GM21576 (cell line): Measurements from ENCODE around the gene LDLRAD4.
A peak's percentile ranks its signal among the peaks of the same experiment; 100 is the strongest.

ENCODE experiments used
- ATAC-seq: cut with Tn5 transposase; IDR thresholded peaks from one replicate; pipeline ENCODE4 v1.9.1; 2021; ENCODE audit warnings: mild to moderate bottlenecking, moderate library complexity; ENCODE audit not compliant: unreplicated experiment

LDLRAD4 gene

DNA sequence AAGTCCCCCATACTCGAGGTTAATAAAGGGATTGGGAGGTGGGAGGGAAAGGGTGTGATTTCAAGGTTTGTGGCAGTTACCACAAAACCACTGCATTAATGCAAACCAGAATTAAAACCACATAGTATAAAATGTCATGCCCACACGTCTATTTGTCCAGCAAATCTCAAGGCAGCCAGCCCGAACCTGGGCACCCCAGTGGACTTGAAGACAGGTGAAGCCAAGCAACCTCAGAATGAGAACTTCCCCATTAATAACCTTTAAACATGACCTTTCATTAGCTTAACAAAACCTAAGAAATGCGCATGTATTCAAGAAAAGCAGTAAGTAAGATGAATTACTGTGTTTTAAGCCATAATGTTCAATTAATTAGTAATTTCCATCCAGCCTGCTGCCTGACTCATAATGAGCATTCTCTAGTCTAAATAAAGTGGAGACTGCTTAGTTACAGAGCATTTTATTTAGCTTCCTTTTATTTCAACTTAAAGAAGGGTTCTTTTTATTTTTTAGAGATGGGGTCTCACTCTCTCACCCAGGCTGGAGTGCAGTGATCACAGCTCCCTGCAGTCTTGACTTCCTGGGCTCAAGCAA lies 278.2 kb downstream of the LDLRAD4 start:
- no peak for ATAC-seq

DNA sequence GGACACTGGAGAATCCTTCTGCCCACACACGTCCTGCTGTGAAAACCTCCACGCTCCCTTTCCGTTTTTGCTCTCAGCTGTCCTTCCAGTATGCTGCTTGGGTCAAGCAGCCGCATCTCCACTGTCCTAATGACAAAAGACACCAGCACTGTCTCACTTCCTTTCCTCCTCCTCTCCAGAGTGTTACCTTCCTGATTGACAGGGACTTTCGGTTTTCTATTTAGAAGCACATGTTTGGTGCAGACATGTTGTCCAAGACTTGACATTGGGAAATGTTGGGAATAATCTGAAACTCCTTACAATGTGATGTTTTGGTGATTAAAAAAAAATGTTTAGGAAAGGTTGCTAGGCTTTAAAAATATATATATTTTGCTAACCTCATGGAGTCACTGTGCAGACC lies 281.2 kb downstream of the LDLRAD4 start:
- no peak for ATAC-seq

DNA sequence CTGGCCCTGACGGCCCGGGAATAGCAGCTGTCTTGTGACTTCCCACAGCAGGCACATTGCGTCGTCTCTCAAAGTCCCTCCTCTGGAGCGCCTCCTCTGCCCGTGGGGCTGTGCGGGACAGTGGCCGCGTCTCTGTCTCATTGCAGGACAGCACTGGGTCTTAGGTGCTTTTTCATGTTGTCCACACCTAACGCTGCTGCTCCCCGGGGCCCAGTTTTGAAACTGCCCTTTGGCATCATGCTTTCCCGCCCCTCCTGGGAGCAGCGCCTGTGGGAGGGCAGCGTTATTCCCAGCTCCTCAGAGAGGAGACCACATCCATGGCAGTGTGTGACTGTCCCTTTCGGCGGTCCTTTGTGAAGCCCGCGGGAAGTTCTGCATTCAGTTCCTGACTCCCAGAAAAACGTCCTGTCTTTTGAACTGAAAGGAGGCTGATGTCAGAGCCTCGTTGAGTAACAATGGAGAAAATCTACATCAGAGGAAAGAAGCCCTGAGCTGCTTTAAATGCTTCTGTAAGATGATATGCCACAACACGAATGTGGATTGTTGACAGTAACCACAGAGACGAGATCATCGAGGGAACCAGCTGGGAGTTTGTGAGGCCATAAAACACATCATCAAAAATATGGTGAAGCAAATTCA lies 281.8 kb downstream of the LDLRAD4 start:
- no peak for ATAC-seq

DNA sequence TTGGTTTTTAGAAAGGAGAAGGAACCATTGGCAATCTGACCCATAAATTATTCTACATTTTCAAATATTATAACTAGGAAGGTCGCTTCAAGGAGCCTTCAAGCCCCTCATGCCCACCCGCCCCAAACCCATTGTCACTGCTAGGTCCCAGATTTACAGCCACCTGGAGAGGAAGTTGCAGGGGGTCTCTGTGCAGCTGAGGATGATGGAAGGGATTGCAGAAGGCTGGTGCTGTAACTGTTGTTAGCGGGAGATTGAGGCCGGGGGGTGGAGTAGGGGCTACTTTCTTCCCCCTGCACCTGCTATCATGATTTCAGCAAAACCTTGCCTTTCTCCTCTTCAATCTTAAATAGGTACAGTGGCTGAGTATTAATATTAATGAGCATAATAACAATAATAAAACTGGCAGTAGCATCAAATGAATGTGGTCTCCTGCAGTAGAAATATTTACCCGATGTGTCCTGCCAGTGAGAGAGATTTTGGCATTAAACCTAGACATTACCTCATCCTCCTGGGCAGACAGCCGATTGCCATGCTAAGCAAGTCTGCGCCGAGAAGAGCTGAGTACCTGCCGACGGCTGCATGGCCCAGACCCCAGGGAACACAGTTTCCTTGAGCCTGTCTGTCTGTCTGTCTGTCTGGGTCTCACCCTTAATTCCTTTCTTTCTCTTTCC lies 282.4 kb downstream of the LDLRAD4 start:
- ATAC-seq, result no peak

DNA sequence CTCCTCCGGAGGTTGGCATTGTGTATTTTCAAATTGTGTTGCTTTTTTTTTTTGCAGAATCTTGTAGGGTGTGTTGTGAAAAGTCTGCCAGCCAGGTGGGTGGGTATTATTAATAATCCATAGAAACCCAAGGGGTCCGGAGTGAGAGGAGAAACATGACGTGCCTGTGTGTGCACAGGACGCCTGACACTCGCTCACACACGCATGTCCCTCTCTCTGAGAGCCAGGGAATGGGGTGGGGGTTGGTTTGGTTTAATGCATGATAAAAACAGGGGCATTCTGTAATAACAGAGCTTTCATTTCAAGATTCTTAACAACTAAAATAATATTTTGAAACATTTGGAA lies 283.0 kb downstream of the LDLRAD4 start:
- no peak for ATAC-seq

DNA sequence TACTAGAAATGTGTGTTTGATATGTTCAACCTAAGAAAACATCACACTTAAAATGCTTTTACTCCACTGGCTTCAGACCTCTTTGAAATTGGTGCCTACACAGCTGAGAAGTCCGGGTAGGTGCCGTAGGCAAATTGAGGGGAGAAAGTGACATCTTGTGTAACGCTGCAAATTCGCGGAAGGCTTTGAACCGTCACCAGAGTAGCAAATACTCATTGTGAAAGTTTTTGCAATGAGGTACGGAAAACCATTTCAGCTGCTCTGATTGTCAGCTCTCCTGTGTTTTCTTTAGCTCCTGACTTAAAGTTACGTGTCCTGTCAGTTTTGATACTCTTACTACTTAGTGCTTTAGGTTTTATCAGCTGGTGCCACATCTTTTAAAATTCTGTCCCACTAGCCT lies 283.3 kb downstream of the LDLRAD4 start:
- ATAC-seq, result peak; percentile 96

DNA sequence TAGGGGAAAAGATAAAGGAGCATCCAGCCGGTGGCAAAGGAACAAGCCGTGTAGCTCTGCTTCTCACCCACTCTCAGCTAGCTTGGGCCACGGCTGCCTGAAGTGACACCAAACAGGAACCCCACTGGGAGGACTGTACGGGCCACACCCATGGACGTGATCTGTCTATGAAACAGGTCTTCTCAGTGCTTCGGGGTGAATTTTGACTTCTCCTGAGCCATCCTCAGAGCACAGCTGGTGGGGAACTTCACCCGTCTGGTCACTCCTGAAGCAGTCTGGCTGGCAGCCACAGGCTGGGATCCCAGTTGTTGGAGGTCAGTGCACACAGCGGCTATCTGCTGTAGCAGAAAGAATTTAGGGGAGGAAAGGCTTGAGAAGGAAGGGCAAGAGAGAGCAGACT lies 284.0 kb downstream of the LDLRAD4 start:
- no peak for ATAC-seq

DNA sequence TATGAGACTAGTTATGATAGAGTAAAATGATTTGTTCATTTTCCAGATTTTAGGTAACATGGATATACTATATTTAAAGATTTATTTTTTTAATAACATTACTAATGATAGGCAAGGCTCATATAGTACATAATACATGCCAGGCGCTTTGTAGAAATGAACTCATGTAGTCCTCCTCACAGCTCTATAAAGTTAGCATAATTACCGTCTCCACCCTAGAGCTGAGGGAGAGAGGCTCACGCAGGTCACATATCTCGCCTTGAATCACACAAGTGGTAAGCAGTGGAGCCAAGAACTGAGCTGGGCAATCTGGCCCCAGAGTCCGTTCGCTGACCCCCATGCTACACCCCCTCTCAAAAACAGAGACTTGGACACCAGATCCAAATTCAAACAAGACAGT lies 285.3 kb downstream of the LDLRAD4 start:
- ATAC-seq, result no peak

DNA sequence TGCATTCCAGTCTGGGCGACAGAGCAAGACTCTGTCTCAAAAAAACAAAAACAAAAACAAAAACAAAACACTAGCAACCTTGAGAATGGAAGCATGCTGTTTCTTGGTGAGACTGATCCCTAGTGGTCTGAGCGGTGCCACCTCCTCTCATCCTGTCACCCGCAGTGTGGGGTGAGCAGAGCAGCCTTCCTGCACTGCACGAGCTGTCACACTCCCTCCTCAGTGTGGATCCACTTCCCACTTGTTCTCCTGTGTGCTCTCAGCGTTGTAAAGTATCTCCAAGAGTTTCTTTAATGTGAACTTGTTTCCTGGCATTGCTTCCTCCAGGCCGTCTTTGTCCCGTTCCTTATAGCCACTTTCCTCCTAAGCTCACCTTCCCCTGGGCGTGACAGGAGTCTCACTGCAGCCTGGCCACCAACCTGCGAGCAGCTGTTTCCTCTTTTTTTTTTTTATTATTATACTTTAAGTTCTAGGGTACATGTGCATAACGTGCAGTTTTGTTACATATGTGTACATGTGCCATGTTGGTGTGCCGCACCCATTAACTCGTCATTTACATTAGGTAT lies 287.3 kb downstream of the LDLRAD4 start:
- ATAC-seq, result no peak

DNA sequence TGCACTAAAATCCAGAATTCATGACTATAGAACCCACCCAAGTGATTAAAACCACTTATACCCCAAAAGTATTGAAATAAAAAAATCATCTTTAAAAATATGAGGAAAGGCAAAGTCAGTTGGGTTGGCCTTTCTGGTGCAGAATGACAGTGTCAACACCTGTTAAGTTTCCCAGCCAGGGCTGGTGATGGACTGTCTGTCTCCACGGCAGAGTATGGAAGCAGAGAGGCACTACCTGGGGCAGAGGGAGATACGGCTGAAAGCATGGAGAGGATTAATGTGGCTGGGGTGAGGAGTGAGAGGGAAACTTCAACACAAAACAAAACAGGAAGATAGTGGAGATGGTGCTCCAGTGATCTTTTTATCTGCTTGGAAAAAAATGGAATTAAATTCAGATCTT lies 292.0 kb downstream of the LDLRAD4 start:
- no peak for ATAC-seq

DNA sequence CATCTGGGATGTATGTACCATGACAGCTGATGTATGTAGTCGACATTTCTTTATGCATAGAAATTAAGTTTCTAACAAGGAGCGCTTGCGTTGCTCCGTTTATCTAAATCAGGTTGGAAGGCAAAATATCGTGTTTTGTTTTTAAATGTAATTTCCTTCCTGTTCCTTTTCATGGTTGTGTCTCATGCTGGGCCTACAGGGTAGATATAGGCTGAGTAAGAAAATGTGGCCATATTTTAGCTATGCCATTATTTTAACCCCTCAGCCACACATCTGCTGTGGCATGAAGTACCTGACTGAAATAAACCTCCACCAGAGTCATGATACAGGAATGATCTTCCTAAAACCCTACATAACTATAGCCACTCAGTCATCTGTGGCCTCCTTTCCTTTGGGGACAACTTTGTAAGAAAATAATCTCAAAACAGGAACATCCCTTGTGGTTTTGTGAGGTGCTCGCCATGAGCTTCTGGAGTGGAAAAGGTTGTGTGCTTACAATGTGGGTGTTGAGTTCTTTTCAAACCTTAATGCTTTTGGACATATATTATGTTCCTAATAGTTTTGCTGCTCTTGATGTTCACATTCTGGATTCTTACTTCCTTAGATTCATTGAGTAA lies 293.5 kb downstream of the LDLRAD4 start:
- no peak for ATAC-seq

DNA sequence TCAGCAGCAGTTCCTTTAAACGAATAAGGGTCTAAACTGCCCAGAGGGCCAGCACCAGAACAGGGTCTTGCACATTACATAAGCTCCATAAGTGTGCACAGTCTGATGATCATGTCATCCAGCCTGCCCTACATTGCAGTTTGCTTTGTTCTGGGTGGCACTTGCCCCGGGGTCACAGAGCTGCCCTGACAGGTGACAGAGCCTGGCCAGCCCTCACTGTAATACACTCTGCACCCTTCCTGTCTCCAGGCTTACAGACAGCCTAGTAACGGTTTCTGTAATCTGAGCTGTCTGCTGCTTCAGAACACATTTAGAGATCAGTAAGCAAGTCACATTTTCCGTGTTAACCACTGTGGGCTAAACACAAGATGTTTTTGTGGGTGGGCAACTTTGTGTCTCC lies 294.5 kb downstream of the LDLRAD4 start:
- no peak for ATAC-seq

DNA sequence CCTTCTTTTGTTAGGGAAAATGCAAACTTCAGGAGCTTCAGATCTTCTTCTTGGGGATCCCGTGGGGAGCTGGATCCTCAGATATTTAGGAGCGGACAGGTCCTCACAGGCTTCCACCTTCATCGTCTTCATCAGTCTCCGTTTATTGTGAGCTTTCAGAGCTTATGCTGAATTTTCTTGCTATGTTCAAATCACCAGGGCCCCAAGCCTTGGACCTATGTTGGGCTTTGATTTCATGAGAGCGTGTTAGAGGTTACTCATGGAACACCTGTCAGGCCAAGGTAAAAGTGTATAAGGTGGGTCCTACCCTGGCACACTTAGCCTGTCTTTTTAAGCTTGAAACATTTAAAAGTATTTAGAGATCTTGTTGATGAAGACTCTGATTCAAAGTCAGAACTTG lies 294.9 kb downstream of the LDLRAD4 start:
- ATAC-seq, result no peak

DNA sequence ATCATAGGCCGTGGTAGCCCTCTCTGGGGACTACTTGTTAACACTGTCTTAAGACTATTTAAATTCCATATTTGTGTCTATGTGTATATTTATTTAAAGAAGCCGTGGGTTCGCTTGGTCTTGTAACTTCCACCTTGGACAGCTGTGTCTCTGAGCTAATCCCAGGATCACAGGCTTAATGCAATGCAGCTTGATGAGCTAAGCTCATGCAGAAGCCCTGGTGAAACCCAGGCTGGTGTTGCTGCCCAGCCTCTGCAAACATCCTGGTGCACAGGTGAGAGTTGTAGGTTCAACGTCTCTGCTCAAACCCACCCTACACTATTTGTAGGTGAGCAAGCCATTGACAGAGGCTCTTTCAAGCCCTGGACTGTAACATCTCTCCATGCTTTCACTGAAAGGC lies 296.0 kb downstream of the LDLRAD4 start:
- ATAC-seq, result no peak

DNA sequence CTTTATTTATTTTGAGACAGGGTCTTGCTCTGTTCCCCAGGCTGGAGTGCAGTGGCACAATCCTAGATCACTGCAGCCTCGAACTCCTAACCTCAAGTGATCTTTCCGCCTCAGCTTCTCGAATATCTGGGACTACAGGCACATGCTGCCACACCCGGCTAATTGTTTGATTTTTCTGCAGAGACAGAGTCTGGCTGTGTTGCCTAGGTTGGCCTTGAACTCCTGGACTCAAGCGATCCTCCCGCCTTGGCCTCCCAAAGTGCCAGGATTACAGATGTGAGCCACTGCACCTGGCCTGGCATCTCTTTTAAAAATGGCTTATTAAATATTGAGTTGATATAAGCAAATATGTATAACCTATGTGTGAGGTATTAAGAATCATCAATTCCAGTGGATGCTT lies 298.3 kb downstream of the LDLRAD4 start:
- ATAC-seq, result no peak

DNA sequence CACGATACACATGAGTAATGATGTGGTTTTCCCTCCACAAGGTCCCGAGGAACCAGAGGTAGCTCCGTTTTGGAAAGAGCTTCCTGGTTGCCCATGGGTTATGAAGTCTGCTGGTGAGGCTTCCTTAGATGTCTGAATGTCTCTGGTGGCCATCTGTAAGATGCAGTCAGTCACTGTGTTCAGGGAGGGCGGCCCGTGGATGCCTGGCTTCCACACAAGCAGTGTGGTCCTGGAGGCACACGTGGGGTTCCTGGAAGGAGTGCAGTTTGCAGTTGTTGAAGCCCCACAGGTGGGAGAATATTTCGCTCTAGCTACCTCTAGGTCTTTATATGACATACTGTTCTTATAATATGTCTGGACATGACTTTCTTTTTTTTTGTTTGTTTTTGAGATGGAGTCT lies 298.8 kb downstream of the LDLRAD4 start:
- no peak for ATAC-seq

DNA sequence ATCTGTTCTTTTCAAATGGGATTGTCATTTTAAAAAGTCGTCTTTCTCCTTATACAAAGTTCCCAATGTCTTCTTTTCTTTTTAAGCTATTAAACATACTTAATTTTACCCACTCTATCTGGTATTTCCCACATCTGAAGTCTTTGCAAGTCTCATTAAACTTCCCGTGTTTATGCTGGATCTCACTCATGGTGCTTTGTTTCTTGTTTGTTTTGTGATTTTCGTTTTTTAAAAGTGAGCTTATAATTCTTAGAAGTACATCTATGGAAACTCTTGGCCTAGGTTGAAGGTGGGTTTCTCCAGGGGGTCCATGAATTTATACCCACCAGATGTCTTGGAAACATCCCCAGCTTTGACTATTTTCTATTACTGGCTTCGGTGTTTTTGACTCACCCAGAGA lies 299.8 kb downstream of the LDLRAD4 start:
- no peak for ATAC-seq

DNA sequence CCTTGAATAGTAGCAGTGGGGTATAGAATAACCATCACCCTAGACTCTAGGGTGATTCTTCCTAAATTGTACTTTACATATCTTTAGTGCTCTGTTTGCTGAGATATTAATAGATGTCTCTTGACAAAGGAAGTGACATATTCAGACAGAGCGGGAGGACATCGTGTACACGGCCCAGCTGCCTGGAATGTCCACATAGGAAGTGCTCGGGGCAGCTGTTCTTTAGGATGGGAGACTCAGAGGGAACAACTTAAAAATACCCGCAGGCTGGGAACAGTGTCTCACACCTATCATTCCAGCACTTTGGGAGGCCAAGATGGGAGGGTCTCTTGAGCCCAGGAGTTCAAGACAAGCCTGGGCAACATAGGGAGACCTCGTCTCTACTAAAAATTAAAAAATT lies 301.7 kb downstream of the LDLRAD4 start:
- no peak for ATAC-seq

DNA sequence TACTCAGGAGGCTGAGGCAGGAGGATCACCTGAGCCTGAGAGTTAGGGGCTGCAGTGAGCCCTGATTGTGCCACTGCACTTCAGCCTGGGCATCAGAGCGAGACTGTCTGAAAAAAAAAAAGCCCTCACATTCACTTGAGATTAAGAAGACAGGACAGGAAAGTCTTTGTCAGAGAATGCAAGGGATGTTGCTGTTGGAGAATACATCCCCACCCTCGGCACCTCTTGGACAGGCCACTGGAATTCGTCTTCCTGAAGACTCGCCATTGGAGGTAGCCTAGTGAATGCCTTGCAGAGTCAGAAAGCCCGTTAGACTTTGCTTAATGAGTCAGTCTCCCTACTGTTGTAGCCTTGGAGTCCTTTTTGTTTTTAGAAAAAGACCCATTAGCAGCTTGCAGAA lies 302.2 kb downstream of the LDLRAD4 start:
- no peak for ATAC-seq

DNA sequence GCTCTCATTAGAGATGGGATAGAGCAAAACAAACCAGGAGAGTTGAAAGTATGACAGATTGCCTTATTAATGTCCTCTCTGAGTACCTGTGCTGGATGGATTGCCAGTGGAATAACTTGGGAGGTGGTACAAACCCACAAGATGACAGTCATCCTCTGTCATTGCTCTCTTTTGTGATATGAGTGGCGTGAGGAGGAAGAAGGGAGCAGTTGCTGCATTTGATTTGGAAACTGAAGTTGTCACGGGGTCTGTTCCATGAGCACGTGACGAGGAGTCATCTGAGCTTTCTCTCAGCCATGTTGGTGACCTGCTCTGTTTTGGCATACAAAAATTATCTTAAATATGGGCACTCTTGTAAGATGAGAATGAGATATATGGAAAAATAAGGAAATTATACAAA lies 302.9 kb downstream of the LDLRAD4 start:
- no peak for ATAC-seq

DNA sequence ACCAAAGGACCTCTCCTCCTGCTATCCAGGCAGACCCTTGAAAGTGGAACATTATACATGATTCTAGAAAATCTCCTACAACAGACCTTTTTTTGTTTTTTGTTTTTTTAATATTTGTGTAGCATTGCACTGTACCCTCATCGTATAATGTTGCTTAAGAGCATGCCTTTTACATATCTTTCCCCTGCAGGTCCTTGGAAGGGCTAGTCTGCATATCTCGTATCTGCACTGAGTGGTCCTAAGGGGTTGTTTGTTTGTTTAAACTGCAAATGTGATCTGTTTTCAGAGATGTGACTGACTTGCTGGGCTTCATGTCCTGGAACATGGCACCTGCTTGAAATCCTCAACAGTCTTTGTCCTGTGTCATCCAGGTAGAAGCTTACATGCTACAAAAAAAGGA lies 303.7 kb downstream of the LDLRAD4 start:
- no peak for ATAC-seq
